Measurements from ENCODE around the gene GABARAP. TPM values are rescaled to one million over a fixed set of nuclear protein-coding genes. Genes with fewer than 3 reads are reported as not detected.
A peak's percentile ranks its signal among the peaks of the same experiment; 100 is the strongest.

GABARAP gene
- total and polyA plus RNA-seq, 12 donors = 440 to 733 (median 517) TPM

DNA sequence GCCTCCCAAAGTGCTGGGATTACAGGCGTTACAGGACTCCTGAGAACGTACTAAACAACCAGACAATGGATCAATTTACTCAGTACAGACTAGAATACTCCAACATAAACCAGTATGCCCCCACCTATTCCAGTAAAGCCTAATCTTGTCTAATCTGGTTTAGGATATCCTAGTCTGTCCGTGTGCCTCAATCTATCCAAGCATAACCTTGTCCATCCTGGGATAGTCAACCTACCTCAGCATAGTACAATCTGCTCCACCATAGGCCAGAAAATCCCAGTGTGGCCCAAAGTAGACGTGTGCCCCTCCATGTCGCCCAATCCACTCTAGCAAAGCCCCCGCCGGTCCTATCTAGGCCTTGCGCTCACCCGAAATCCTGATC, 8.6 kb downstream of the GABARAP start:
- H3K27ac ChIP-seq = peak overlapping the region; percentile 31 to 95 (median 86)
- H3K9me3 ChIP-seq = no peaks in the 10 kb centered on the region
- DNase-seq (no peak), ATAC-seq (peak in 3 of 8 donors; percentile 0 to 2 (median 0))
- H3K4me1 ChIP-seq = peaks cover 0 to 56% (median 41%) of the 10 kb centered on the region in 9 donors
- peak overlapping the region; percentile 57 to 94 (median 86) for H3K4me3 ChIP-seq
- TF ChIP-seq, protein P1, sequence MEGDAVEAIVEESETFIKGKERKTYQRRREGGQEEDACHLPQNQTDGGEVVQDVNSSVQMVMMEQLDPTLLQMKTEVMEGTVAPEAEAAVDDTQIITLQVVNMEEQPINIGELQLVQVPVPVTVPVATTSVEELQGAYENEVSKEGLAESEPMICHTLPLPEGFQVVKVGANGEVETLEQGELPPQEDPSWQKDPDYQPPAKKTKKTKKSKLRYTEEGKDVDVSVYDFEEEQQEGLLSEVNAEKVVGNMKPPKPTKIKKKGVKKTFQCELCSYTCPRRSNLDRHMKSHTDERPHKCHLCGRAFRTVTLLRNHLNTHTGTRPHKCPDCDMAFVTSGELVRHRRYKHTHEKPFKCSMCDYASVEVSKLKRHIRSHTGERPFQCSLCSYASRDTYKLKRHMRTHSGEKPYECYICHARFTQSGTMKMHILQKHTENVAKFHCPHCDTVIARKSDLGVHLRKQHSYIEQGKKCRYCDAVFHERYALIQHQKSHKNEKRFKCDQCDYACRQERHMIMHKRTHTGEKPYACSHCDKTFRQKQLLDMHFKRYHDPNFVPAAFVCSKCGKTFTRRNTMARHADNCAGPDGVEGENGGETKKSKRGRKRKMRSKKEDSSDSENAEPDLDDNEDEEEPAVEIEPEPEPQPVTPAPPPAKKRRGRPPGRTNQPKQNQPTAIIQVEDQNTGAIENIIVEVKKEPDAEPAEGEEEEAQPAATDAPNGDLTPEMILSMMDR (IDR thresholded peaks at IDR 0.05) = no peak
- peaks cover 0 to 42% (median 14%) of the 10 kb centered on the region in 9 donors for H3K36me3 ChIP-seq
- no peaks in the 10 kb centered on the region for H3K27me3 ChIP-seq
- intact Hi-C loops (cut with DNase I) = no loop called here
- 2 to 4% methylated on average over 9 of the region's 9 CpGs for WGBS, 2 donors

DNA sequence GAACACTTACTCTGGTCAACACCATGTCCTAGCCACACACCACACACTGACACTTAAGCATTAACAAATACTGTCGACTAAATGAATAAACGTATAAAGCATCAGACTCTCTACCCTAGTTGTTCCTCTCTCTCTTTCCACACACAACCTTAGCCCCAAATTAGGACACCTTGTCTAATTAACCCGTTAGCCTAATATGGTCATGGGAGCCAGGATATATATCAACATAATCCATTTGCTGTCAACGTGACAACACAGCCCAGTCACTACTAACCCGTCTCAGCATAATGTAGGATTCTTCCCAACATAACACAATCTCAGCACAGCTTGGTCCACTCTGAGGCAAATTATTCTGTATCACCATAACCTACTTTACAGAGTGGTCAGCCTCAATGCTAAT, 10.1 kb downstream of the GABARAP start:
- H3K9me3 ChIP-seq = no peaks in the 10 kb centered on the region
- DNase-seq = no peak
- peaks cover 0 to 50% (median 40%) of the 10 kb centered on the region in 9 donors for H3K4me1 ChIP-seq
- intact Hi-C loops (cut with DNase I) = no loop called here
- TF ChIP-seq, protein P1 (IDR thresholded peaks at IDR 0.05) = no peak
- no peak for ATAC-seq
- H3K36me3 ChIP-seq = peaks cover 0 to 57% (median 26%) of the 10 kb centered on the region in 9 donors
- H3K4me3 ChIP-seq = no peak overlapping the region
- no peak overlapping the region for H3K27ac ChIP-seq
- 81 to 83% methylated on average over 5 of the region's 5 CpGs for WGBS, 2 donors
- H3K27me3 ChIP-seq = no peaks in the 10 kb centered on the region

DNA sequence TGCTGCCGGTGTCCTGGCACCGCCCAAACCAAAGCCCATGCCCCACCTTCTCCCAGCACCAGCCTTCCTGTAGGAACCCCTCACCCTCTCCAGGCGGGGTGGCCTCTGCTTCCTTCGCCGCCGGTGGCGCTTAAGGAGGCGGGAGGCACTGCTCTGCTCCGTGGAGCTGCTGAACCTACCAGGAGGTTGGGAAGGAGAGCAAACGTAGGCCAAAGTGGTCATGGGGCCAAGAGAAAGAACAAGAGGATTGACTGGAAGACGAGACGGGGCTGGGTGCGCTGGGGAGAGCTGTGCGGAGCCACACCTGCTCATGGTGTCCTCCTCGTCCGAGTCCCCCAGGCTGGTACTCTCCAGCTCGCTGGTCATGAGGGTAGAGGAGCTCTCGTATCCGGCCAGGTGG, 12.7 kb downstream of the GABARAP start:
- Histone ChIP-seq H3K27ac (no peak overlapping the region), H3K27me3 (no peaks in the 10 kb centered on the region), H3K36me3 (peaks cover 0 to 64% (median 39%) of the 10 kb centered on the region in 9 donors), H3K4me3 (no peak overlapping the region), H3K9me3 (no peaks in the 10 kb centered on the region), H3K4me1 (peaks cover 0 to 47% (median 26%) of the 10 kb centered on the region in 9 donors)
- DNase-seq (no peak), ATAC-seq (no peak)
- 96 to 97% methylated on average over 19 of the region's 19 CpGs for WGBS, 2 donors
- TF ChIP-seq, protein P1 (IDR thresholded peaks at IDR 0.05) = no peak
- intact Hi-C loops (cut with DNase I) = no loop called here

DNA sequence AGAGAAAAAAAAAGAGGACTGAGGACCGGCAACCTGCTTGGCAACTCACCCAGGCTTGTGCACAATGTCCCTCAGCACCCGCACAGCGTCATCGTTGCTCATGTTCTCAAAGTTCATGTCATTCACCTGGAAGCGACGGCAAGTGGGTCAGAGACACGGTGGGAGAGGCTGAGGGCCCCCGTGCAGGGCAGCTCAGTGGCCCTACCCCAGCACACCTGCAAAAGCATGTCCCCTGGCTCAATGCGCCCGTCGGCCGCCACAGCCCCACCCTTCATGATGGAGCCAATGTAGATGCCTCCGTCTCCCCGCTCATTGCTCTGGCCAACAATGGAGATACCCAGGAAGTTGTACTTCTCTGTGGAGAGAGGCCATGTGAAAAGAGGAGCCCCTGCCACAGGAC, 13.3 kb downstream of the GABARAP start:
- Histone ChIP-seq H3K4me3 (no peak overlapping the region), H3K36me3 (peaks cover 0 to 70% (median 45%) of the 10 kb centered on the region in 9 donors), H3K27me3 (no peaks in the 10 kb centered on the region), H3K4me1 (peaks cover 0 to 52% (median 30%) of the 10 kb centered on the region in 9 donors), H3K27ac (no peak overlapping the region), H3K9me3 (no peaks in the 10 kb centered on the region)
- DNase-seq (no peak), ATAC-seq (no peak)
- WGBS, 2 donors = 91 to 92% methylated on average over 14 of the region's 14 CpGs
- TF ChIP-seq, protein P1 (IDR thresholded peaks at IDR 0.05) = no peak
- intact Hi-C loops (cut with DNase I) = no loop called here

All from heart right ventricle (tissue), 16 donors.